K562 (cell line): Measurements from ENCODE around the gene RAPGEF5. TPM values are rescaled to one million over a fixed set of nuclear protein-coding genes. Genes with fewer than 3 reads are reported as not detected.

Source experiments
- ETV5 ChIP-seq: sonication (generic); formaldehyde crosslinking; IDR thresholded peaks from 2 replicates; pipeline ENCODE4 v1.4.0; 2020; ENCODE audit warnings: low read depth, mild to moderate bottlenecking, missing genetic modification reagents
- MTA2 ChIP-seq: fragments of 450-650 bp; IDR thresholded peaks from 2 replicates; pipeline ENCODE4 v1.6.1; 2016; ENCODE audit warnings: low read depth
- PREB ChIP-seq: sonication (generic); formaldehyde crosslinking; IDR thresholded peaks from 2 replicates; pipeline ENCODE4 v1.8.1; 2023; ENCODE audit warnings: mild to moderate bottlenecking, missing genetic modification reagents
- RREB1 ChIP-seq: fragments of 250-450 bp; sonication (Bioruptor Pico); IDR thresholded peaks from 2 replicates; pipeline ENCODE4 v1.4.0; 2020
- ZNF75A ChIP-seq: fragments of 450-650 bp; formaldehyde crosslinking; IDR thresholded peaks from 2 replicates; pipeline ENCODE4 v1.4.0; 2020; ENCODE audit warnings: mild to moderate bottlenecking
- polyA plus RNA-seq, 8 experiments: library from polyadenylated mRNA; depleted of rRNA in 4 of 8; stranded (reverse) in 5 of 8; unstranded in 3 of 8; fragments of >200 nt; fragmentation: Nextera tagmentation in 2 of 8; fragmentation: Illumina TruSeq in 1 of 8; extraction: Ambion mirVana in 2 of 8; extraction: Trizol in 1 of 8; gene quantifications; 2 replicates each; pipeline versions ENCODE4 v1.2.1 to v1.2.3, GENCODE V29; 2011 to 2014; ENCODE audit warnings: inconsistent platforms in 1 of 8, missing spikeins in 1 of 8
- total RNA-seq, 7 experiments: library from RNA; depleted of rRNA in 6 of 7; stranded (reverse); fragments of >200 nt in 6 of 7; fragmentation: Illumina TruSeq in 2 of 7; extraction: Trizol in 2 of 7; gene quantifications; 2 replicates each; pipeline versions ENCODE4 v1.2.1 to v1.2.3, GENCODE V29; 2011 to 2021; ENCODE audit warnings: low replicate concordance in 1 of 7

RAPGEF5 gene
- total and polyA plus RNA-seq, 9 of the 15 experiments (the other 6 are each of a cell fraction or from before 2014, with no cell fraction given) = 0.39 to 2.0 (median 1.1) TPM

- TF ChIP-seq PREB (no peak), RREB1 (no peak), MTA2 (no peak), ETV5 (CRISPR knock-in tag) (peak; percentile 71), ZNF75A (CRISPR knock-in tag) (no peak)
Measured at GRCh38 chr7:22123139-22123538, 233.8 kb downstream of the RAPGEF5 start (continued).
